ENCODE data around the gene AK1.
A peak's percentile ranks its signal among the peaks of the same experiment; 100 is the strongest.
"Not testable (repeated sequence)": the region's sequence is repeated elsewhere in the genome, so short reads cannot be mapped to it uniquely, and the experiment has no call there.

Gene AK1

DNA sequence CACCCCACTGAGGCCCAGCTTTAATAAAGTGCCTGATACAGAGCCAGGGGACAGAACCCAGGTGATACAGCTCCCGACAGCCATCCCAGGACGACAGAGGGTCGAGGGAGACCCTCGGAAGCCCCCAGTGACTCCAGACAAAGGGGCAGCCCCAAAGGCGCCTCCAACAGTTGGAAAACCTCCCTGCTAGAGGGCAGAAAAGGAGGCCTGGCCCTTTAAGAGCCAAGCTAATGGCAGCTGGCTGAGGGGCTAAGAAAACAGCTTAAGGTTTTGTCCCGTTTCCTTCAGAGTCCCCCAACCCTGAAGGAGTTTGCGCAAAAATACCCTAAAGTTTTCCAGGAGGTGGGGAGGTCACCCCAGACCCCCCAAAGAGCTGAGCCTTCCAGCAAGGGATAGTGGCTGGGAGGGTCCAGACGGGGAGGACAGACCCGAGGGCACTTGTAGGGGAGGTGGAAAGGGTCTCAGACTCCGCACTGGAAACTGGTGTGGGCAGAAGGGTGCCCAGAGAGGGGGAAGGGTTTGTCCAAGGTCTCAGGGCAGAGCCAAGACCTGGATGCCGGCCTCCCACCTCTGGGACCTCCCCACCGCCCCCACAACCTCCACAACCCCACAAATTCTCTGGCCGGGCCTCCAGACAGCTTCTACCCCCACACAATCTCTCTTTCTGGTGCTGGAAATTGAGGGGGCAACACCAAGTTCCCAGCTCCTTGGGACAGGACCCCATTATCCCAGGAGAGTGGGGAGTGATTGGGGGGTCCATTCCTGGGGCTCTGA, 8.2 kb upstream of the AK1 start:
- intact Hi-C loops (cut with DNase I; ENCODE audit: low total_unique reads): no loop called here
- Histone ChIP-seq H3K27me3 (no peaks in the 10 kb centered on the region), H3K4me3 (no peak overlapping the region), H3K9me3 (no peaks in the 10 kb centered on the region), H3K27ac (peak overlapping the region; percentile 35 to 38), H3K4me1 (peaks cover 0 to 21% (median 18%) of the 10 kb centered on the region in 4 donors), H3K36me3 (peaks cover 59 to 80% (median 63%) of the 10 kb centered on the region in 3 donors)
- no peak for DNase-seq
- TF ChIP-seq, protein P1, sequence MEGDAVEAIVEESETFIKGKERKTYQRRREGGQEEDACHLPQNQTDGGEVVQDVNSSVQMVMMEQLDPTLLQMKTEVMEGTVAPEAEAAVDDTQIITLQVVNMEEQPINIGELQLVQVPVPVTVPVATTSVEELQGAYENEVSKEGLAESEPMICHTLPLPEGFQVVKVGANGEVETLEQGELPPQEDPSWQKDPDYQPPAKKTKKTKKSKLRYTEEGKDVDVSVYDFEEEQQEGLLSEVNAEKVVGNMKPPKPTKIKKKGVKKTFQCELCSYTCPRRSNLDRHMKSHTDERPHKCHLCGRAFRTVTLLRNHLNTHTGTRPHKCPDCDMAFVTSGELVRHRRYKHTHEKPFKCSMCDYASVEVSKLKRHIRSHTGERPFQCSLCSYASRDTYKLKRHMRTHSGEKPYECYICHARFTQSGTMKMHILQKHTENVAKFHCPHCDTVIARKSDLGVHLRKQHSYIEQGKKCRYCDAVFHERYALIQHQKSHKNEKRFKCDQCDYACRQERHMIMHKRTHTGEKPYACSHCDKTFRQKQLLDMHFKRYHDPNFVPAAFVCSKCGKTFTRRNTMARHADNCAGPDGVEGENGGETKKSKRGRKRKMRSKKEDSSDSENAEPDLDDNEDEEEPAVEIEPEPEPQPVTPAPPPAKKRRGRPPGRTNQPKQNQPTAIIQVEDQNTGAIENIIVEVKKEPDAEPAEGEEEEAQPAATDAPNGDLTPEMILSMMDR (IDR thresholded peaks at IDR 0.05): no peak

GRCh38 chr9:127884976-127885490, 7.6 kb upstream of the AK1 start:
- TF ChIP-seq, protein P1 (IDR thresholded peaks at IDR 0.05): no peak
- peaks cover 0 to 21% (median 18%) of the 10 kb centered on the region in 4 donors for H3K4me1 ChIP-seq
- no peak for DNase-seq
- intact Hi-C loops (cut with DNase I; ENCODE audit: low total_unique reads): no loop called here
- H3K36me3 ChIP-seq: peaks cover 52 to 74% (median 56%) of the 10 kb centered on the region in 3 donors
- H3K9me3 ChIP-seq: no peaks in the 10 kb centered on the region
- H3K27ac ChIP-seq: peak overlapping the region; percentile 35 to 38
- H3K27me3 ChIP-seq: no peaks in the 10 kb centered on the region
- H3K4me3 ChIP-seq: no peak overlapping the region

- peak overlapping the region; percentile 35 to 38 for H3K27ac ChIP-seq
- H3K9me3 ChIP-seq: no peaks in the 10 kb centered on the region
- H3K27me3 ChIP-seq: no peaks in the 10 kb centered on the region
- H3K4me3 ChIP-seq: no peak overlapping the region
- H3K4me1 ChIP-seq: peaks cover 0 to 21% (median 18%) of the 10 kb centered on the region in 4 donors
- DNase-seq: peak in 1 of 2 donors; percentile 81
- TF ChIP-seq, protein P1 (IDR thresholded peaks at IDR 0.05): no peak
- H3K36me3 ChIP-seq: peaks cover 46 to 68% (median 50%) of the 10 kb centered on the region in 3 donors
- intact Hi-C loops (cut with DNase I; ENCODE audit: low total_unique reads): no loop called here
Observed at GRCh38 chr9:127884427-127884911, 7.0 kb upstream of the AK1 start.

- no peak for DNase-seq
- no peaks in the 10 kb centered on the region for H3K27me3 ChIP-seq
- TF ChIP-seq, protein P1 (IDR thresholded peaks at IDR 0.05): no peak
- peak overlapping the region; percentile 35 to 38 for H3K27ac ChIP-seq
- intact Hi-C loops (cut with DNase I; ENCODE audit: low total_unique reads): no loop called here
- no peak overlapping the region for H3K4me3 ChIP-seq
- peaks cover 0 to 21% (median 18%) of the 10 kb centered on the region in 4 donors for H3K4me1 ChIP-seq
- no peaks in the 10 kb centered on the region for H3K9me3 ChIP-seq
- peaks cover 41 to 64% (median 45%) of the 10 kb centered on the region in 3 donors for H3K36me3 ChIP-seq
Observed at GRCh38 chr9:127883959-127884358, 6.5 kb upstream of the AK1 start.

DNA sequence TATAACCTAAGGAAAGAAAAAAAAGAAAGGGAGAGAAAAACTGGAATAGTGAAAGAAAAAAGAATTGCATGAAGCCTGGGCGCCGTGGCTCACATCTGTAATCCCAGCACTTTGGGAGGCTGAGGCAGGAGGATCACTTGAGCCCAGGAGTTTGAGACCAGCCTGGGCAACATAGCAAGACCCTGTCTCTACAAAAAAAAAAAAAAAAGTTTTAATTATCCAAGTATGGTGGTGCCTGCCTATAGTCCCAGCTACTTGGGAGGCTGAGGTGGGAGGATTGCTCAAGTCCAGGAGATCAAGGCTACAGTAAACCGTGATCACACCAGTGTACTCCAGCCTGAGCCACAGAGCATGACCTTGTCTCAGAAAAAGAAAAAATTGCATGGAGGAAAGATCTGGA, 4.2 kb upstream of the AK1 start:
- H3K27ac ChIP-seq; H3K9me3 ChIP-seq; intact Hi-C loops (cut with DNase I; ENCODE audit: low total_unique reads); DNase-seq; H3K27me3 ChIP-seq; H3K4me3 ChIP-seq: not testable (repeated sequence)
- Histone ChIP-seq H3K4me1 (peaks cover 0 to 38% (median 34%) of the 10 kb centered on the region in 4 donors), H3K36me3 (peaks cover 20 to 42% (median 25%) of the 10 kb centered on the region in 3 donors)

DNA sequence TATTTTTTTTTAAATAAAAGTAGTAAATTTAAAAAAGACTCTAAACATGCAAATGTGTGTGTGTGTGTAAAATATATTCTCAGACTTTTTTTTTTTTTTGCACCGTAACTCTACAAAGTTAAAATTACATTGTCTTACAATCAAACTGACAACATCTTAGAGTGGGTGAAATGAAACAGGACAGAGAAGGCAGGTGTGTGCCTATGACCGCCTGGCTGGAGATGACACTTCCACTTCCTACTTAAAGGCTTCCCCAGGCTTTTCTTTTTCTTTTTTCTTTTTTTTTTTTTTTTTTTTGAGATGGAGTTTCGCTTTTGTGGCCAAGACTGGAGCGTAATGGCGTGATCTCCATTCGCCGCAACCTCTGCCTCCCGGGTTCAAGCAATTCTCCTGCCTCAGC, 2.7 kb upstream of the AK1 start:
- Histone ChIP-seq H3K9me3 (no peaks in the 10 kb centered on the region), H3K36me3 (peaks cover 5 to 26% (median 10%) of the 10 kb centered on the region in 3 donors), H3K4me1 (peaks cover 0 to 48% (median 40%) of the 10 kb centered on the region in 4 donors), H3K27me3 (no peaks in the 10 kb centered on the region), H3K4me3 (no peak overlapping the region), H3K27ac (no peak overlapping the region)
- TF ChIP-seq, protein P1 (IDR thresholded peaks at IDR 0.05): no peak
- DNase-seq: no peak
- intact Hi-C loops (cut with DNase I; ENCODE audit: low total_unique reads): no loop called here

Measured in tibial artery (tissue), 4 donors.